MCF 10A (cell line): ENCODE results near the gene ZNF236. TPM values are rescaled to one million over a fixed set of nuclear protein-coding genes. Genes with fewer than 3 reads are reported as not detected.

Experiments
- BruUV-seq: library from RNA; stranded (reverse); fragments of 400-500 nt; replicated peaks from 2 replicates; lab custom pipeline; 2021; lab: Mats Ljungman, UMichigan
- CTCF ChIA-PET: fragments of 300-600 bp; sonication (Branson Sonifier 250); formaldehyde crosslinking; extraction: SDS; loops from one replicate; lab custom pipeline; 2021; ENCODE audit warnings: antibody characterized with exemption, inconsistent platforms; lab: Yijun Ruan, JAX
- POLR2A ChIA-PET: fragments of 300-600, 350-650 bp; sonication (Branson Sonifier 250); formaldehyde crosslinking; extraction: SDS; loops from one replicate; lab custom pipeline; 2020; ENCODE audit warnings: antibody characterized with exemption, inconsistent platforms; lab: Yijun Ruan, JAX
- DNase-seq: peaks from one replicate; pipeline ENCODE4 v3.0.0-alpha.2; 2018; ENCODE audit not compliant: unreplicated experiment
- H3K27ac Mint-ChIP-seq: one replicate; pipeline ENCODE4 v1.8.0; 2022; ENCODE audit warnings: mild to moderate bottlenecking, low read depth, mixed read lengths; ENCODE audit not compliant: unreplicated experiment
- H3K27me3 Mint-ChIP-seq: one replicate; pipeline ENCODE4 v1.8.0; 2022; ENCODE audit warnings: mixed read lengths; ENCODE audit not compliant: insufficient read depth, unreplicated experiment
- H3K36me3 Mint-ChIP-seq: one replicate; pipeline ENCODE4 v1.8.0; 2022; ENCODE audit warnings: mild to moderate bottlenecking, moderate library complexity, mixed read lengths; ENCODE audit not compliant: insufficient read depth, unreplicated experiment
- H3K4me1 Mint-ChIP-seq: one replicate; pipeline ENCODE4 v1.8.0; 2022; ENCODE audit warnings: mixed read lengths; ENCODE audit not compliant: insufficient read depth, unreplicated experiment
- H3K4me3 Mint-ChIP-seq: one replicate; pipeline ENCODE4 v1.8.0; 2022; ENCODE audit warnings: mild to moderate bottlenecking, moderate library complexity, mixed read lengths; ENCODE audit not compliant: unreplicated experiment
- H3K9me3 Mint-ChIP-seq: one replicate; pipeline ENCODE4 v1.8.0; 2022; ENCODE audit warnings: mixed read lengths; ENCODE audit not compliant: unreplicated experiment
- intact Hi-C: fragments of 100-400 bp; cut with micrococcal nuclease; formaldehyde crosslinking; loops from 2 replicates; pipeline ENCODE4 v1.14.1; 2022
- total RNA-seq: library from RNA; stranded (reverse); gene quantifications from 2 replicates; pipeline ENCODE4 v1.2.3, GENCODE V29; 2022
- TF ChIP-seq, protein P1 (sequence below): fragments of 200-600 bp; IDR thresholded peaks from one replicate; pipeline ENCODE4 v1.8.0; 2022; ENCODE audit warnings: antibody characterized with exemption, mild to moderate bottlenecking; ENCODE audit not compliant: unreplicated experiment

ZNF236 gene
- total RNA-seq, 1 experiment from 2014 or later, result 15.3 TPM

DNA sequence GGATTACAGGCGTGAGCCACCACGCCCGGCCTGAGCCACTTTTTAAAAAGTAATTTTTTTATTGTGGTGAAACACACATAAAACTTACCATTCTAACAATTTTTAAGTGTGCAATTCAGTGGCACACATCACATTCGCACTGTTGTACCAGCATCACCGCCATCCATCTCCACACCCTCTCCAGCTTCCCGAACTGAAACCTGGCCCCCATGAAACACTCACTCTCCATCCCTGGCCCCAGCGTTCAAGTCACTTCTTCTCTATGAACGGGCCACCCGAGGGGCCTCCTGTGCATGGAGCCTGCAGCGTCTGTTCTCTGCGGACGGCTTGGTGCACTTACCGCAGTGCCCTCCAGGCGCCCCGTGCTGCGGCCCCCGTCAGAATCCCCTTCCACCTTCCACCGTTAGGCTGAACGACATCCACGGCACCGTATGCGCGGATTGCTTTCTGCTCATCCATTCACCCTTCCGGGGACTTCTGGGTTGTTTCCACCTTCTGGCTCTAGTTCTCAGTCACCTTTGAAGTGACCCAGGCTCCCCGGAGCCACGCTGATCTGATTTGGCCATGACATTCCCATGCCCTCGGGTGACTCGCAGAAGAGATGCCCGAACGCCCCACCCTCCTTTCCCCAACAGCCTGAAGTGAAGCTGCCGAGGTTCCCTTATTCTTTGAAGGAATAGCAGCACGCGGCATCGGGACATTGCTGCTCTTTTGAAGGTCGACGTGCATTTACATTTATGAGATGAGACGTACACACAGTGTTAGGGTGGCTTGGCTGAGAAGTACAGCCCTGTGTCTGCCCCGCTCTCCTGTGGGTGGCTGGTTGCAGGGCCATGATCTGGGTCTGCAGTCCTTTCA is 175.8 kb downstream of the ZNF236 start:
- ChIA-PET CTCF (interaction anchor here (0.6 to 3.9 kb wide), 8 partner anchors 14 to 707 kb away, joined by 3 to 119 read pairs (median 9); no protein-coding TSS in a partner anchor), POLR2A (no interaction called here)
- no peaks in the 10 kb centered on the region for H3K9me3 Mint-ChIP-seq
- intact Hi-C loops, result no loop called here
- no peak for DNase-seq
- no TSS peak for BruUV-seq
- H3K27ac Mint-ChIP-seq, result no peak overlapping the region
- no peaks in the 10 kb centered on the region for H3K4me1 Mint-ChIP-seq
- H3K27me3 Mint-ChIP-seq, result peaks cover 17% of the 10 kb centered on the region
- H3K4me3 Mint-ChIP-seq, result no peak overlapping the region
- H3K36me3 Mint-ChIP-seq, result no peaks in the 10 kb centered on the region
- TF ChIP-seq, protein P1, sequence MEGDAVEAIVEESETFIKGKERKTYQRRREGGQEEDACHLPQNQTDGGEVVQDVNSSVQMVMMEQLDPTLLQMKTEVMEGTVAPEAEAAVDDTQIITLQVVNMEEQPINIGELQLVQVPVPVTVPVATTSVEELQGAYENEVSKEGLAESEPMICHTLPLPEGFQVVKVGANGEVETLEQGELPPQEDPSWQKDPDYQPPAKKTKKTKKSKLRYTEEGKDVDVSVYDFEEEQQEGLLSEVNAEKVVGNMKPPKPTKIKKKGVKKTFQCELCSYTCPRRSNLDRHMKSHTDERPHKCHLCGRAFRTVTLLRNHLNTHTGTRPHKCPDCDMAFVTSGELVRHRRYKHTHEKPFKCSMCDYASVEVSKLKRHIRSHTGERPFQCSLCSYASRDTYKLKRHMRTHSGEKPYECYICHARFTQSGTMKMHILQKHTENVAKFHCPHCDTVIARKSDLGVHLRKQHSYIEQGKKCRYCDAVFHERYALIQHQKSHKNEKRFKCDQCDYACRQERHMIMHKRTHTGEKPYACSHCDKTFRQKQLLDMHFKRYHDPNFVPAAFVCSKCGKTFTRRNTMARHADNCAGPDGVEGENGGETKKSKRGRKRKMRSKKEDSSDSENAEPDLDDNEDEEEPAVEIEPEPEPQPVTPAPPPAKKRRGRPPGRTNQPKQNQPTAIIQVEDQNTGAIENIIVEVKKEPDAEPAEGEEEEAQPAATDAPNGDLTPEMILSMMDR, result no peak

DNA sequence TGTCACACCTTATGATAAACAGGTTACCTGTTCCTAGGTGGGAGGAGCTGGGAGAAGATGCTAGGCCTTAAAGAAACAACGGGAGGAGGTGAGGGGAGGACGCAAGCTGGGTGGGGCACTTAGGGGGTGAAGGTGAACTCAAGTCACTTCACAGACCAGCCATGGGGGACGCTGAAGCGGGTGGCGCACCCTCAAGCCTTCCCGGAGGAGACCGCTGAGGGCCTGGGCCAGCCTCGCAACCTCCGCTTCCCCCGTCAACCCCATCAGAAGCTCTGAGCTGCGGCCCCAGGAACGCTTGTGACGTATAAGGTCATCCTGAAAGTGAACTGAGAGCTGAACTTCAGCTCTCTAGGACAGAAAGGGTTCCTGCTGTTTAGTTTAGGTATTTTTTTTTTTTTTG is 176.7 kb downstream of the ZNF236 start:
- TF ChIP-seq, protein P1, result no peak
- Mint-ChIP-seq H3K27me3 (peaks cover 17% of the 10 kb centered on the region), H3K4me3 (no peak overlapping the region), H3K9me3 (no peaks in the 10 kb centered on the region), H3K4me1 (no peaks in the 10 kb centered on the region), H3K27ac (no peak overlapping the region), H3K36me3 (no peaks in the 10 kb centered on the region)
- no peak for DNase-seq
- CTCF ChIA-PET, result interaction anchor here (0.6 to 3.9 kb wide), 20 partner anchors 10 to 919 kb away, joined by 3 to 119 read pairs (median 4); no protein-coding TSS in a partner anchor
- BruUV-seq, result no TSS peak
- intact Hi-C loops, result no loop called here
- POLR2A ChIA-PET, result no interaction called here

DNA sequence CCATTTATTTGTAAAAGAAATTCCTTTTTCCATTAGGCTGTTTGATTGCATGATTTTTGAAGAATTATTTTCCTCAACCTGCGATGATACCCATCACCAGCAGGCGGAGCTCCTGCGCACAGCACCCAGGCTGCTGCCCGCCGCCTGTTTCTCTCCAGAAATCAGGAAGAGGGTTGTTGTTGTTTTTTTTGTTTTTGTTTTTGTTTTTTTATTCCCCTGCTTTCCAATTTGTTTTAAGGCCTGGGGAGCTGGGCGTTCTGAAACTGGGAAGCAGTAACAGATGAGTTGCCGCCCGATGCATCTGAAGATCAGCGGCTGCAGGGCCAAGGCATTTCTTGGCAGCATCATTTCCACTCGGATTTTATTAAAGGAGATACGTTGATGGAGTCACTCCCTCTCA is 178.2 kb downstream of the ZNF236 start:
- CTCF ChIA-PET, result interaction anchor here (0.6 to 3.9 kb wide), 61 partner anchors 8 to 724 kb away, joined by 3 to 119 read pairs (median 4); no protein-coding TSS in a partner anchor

More for the DNA sequence above, 178.2 kb downstream of the ZNF236 start:
- H3K27ac Mint-ChIP-seq, result no peak overlapping the region
- no TSS peak for BruUV-seq
- H3K36me3 Mint-ChIP-seq, result no peaks in the 10 kb centered on the region
- no peaks in the 10 kb centered on the region for H3K4me1 Mint-ChIP-seq
- H3K4me3 Mint-ChIP-seq, result no peak overlapping the region
- intact Hi-C loops, result loop anchor here (1.0 to 10.0 kb wide), 6 partner anchors 64 to 702 kb away; partner anchors contain the start of gene MBP
- peaks cover 7% of the 10 kb centered on the region for H3K27me3 Mint-ChIP-seq
- H3K9me3 Mint-ChIP-seq, result no peaks in the 10 kb centered on the region
- TF ChIP-seq, protein P1, result peak; percentile 89
- peak; percentile 52 for DNase-seq
- POLR2A ChIA-PET, result interaction anchor here (0.6 to 2.0 kb wide), 6 partner anchors 18 to 211 kb away, joined by 3 to 11 read pairs (median 4); partner anchors contain the start of gene MBP
